Measurements from ENCODE around the gene FGF18. TPM values are rescaled to one million over a fixed set of nuclear protein-coding genes. Genes with fewer than 3 reads are reported as not detected.
"Not testable (repeated sequence)": the region's sequence is repeated elsewhere in the genome, so short reads cannot be mapped to it uniquely, and the experiment has no call there.

The FGF18 gene
- total RNA-seq, 1 donor from 2014 or later, result 1.2 TPM

GRCh38 chr5:171371326-171371725 is 48.1 kb upstream of the FGF18 start:
- no peak overlapping the region for H3K27ac ChIP-seq (ENCODE audit: low read depth, low read length)
- Mint-ChIP-seq H3K27me3 (ENCODE audit: low read depth, unreplicated experiment) (peaks cover 11% of the 10 kb centered on the region), H3K27ac (ENCODE audit: unreplicated experiment) (no peak overlapping the region), H3K9me3 (ENCODE audit: unreplicated experiment) (no peaks in the 10 kb centered on the region), H3K36me3 (ENCODE audit: low read depth, unreplicated experiment) (no peaks in the 10 kb centered on the region), H3K4me1 (ENCODE audit: low read depth, unreplicated experiment) (peaks cover 5% of the 10 kb centered on the region), H3K4me3 (ENCODE audit: unreplicated experiment) (no peak overlapping the region)
- no peak overlapping the region for H3K9ac ChIP-seq (ENCODE audit: low read length)
- DNase-seq (ENCODE audit: low read depth) (no peak), FAIRE-seq (no peak)
- no peak for TF ChIP-seq EZH2 (IDR thresholded peaks at IDR 0.05; ENCODE audit: insufficient read depth, low read length)
- TF ChIP-seq CTCF (IDR thresholded peaks at IDR 0.05; ENCODE audit: insufficient read depth, low read depth, low read length), result no peak
- no peak overlapping the region for H3K4me3 ChIP-seq (ENCODE audit: insufficient read depth, low read depth, low read length)
- H3K9me3 ChIP-seq (ENCODE audit: insufficient read depth, low read depth, low read length), result no peaks in the 10 kb centered on the region
- no peaks in the 10 kb centered on the region for H3K4me1 ChIP-seq (ENCODE audit: insufficient read depth, low read length)
- H3K4me2 ChIP-seq (ENCODE audit: low read length), result no peak overlapping the region
- peaks cover 3% of the 10 kb centered on the region for H3K27me3 ChIP-seq (ENCODE audit: insufficient read depth, low read length)
- no peak overlapping the region for H2AFZ ChIP-seq (ENCODE audit: low read depth, low read length)
- H4K20me1 ChIP-seq (ENCODE audit: insufficient read depth, low read length), result no peaks in the 10 kb centered on the region
- no peaks in the 10 kb centered on the region for H3K79me2 ChIP-seq (ENCODE audit: insufficient read depth, low read length)
- no peaks in the 10 kb centered on the region for H3K36me3 ChIP-seq (ENCODE audit: insufficient read depth, low read length)

- Mint-ChIP-seq H3K4me3 (ENCODE audit: unreplicated experiment) (no peak overlapping the region), H3K27ac (ENCODE audit: unreplicated experiment) (no peak overlapping the region), H3K9me3 (ENCODE audit: unreplicated experiment) (no peaks in the 10 kb centered on the region), H3K4me1 (ENCODE audit: low read depth, unreplicated experiment) (no peaks in the 10 kb centered on the region), H3K36me3 (ENCODE audit: low read depth, unreplicated experiment) (no peaks in the 10 kb centered on the region), H3K27me3 (ENCODE audit: low read depth, unreplicated experiment) (peaks cover 2% of the 10 kb centered on the region)
- no peaks in the 10 kb centered on the region for H3K4me1 ChIP-seq (ENCODE audit: insufficient read depth, low read length)
- no peak for DNase-seq (ENCODE audit: low read depth)
- FAIRE-seq, result no peak
- H3K36me3 ChIP-seq (ENCODE audit: insufficient read depth, low read length), result no peaks in the 10 kb centered on the region
- H3K27ac ChIP-seq (ENCODE audit: low read depth, low read length), result no peak overlapping the region
- H4K20me1 ChIP-seq (ENCODE audit: insufficient read depth, low read length), result no peaks in the 10 kb centered on the region
- no peak overlapping the region for H2AFZ ChIP-seq (ENCODE audit: low read depth, low read length)
- H3K9me3 ChIP-seq (ENCODE audit: insufficient read depth, low read depth, low read length), result no peaks in the 10 kb centered on the region
- H3K4me3 ChIP-seq (ENCODE audit: insufficient read depth, low read depth, low read length), result no peak overlapping the region
- no peak for TF ChIP-seq EZH2 (IDR thresholded peaks at IDR 0.05; ENCODE audit: insufficient read depth, low read length)
- no peak for TF ChIP-seq CTCF (IDR thresholded peaks at IDR 0.05; ENCODE audit: insufficient read depth, low read depth, low read length)
- no peak overlapping the region for H3K4me2 ChIP-seq (ENCODE audit: low read length)
- H3K9ac ChIP-seq (ENCODE audit: low read length), result no peak overlapping the region
- no peaks in the 10 kb centered on the region for H3K79me2 ChIP-seq (ENCODE audit: insufficient read depth, low read length)
- H3K27me3 ChIP-seq (ENCODE audit: insufficient read depth, low read length), result no peaks in the 10 kb centered on the region
These were observed 39.5 kb upstream of the FGF18 start for GRCh38 chr5:171379961-171380360.

- not testable (repeated sequence) for FAIRE-seq; H3K4me3 Mint-ChIP-seq (ENCODE audit: unreplicated experiment)
These were observed 35.0 kb upstream of the FGF18 start for GRCh38 chr5:171384416-171384815.

GRCh38 chr5:171384999-171385398 is 34.4 kb upstream of the FGF18 start:
- not testable (repeated sequence) for H3K9me3 ChIP-seq (ENCODE audit: insufficient read depth, low read depth, low read length); H3K27me3 ChIP-seq (ENCODE audit: insufficient read depth, low read length); H2AFZ ChIP-seq (ENCODE audit: low read depth, low read length); H3K4me3 Mint-ChIP-seq (ENCODE audit: unreplicated experiment); H3K4me1 Mint-ChIP-seq (ENCODE audit: low read depth, unreplicated experiment); H3K36me3 ChIP-seq (ENCODE audit: insufficient read depth, low read length); H3K4me3 ChIP-seq (ENCODE audit: insufficient read depth, low read depth, low read length); H3K9me3 Mint-ChIP-seq (ENCODE audit: unreplicated experiment); H3K27me3 Mint-ChIP-seq (ENCODE audit: low read depth, unreplicated experiment); FAIRE-seq; H3K27ac ChIP-seq (ENCODE audit: low read depth, low read length); H3K4me2 ChIP-seq (ENCODE audit: low read length); H3K9ac ChIP-seq (ENCODE audit: low read length); H3K27ac Mint-ChIP-seq (ENCODE audit: unreplicated experiment); H3K4me1 ChIP-seq (ENCODE audit: insufficient read depth, low read length); H3K36me3 Mint-ChIP-seq (ENCODE audit: low read depth, unreplicated experiment)
- peak; percentile 16 for DNase-seq (ENCODE audit: low read depth)
- Histone ChIP-seq H3K79me2 (ENCODE audit: insufficient read depth, low read length) (peaks cover 23% of the 10 kb centered on the region), H4K20me1 (ENCODE audit: insufficient read depth, low read length) (peaks cover 22% of the 10 kb centered on the region)

More at GRCh38 chr5:171384416-171384815, 35.0 kb upstream of the FGF18 start:
- H3K27ac ChIP-seq (ENCODE audit: low read depth, low read length); DNase-seq (ENCODE audit: low read depth); H3K4me2 ChIP-seq (ENCODE audit: low read length); H3K9ac ChIP-seq (ENCODE audit: low read length); H3K36me3 ChIP-seq (ENCODE audit: insufficient read depth, low read length); H3K4me1 ChIP-seq (ENCODE audit: insufficient read depth, low read length); H3K36me3 Mint-ChIP-seq (ENCODE audit: low read depth, unreplicated experiment); H3K4me3 ChIP-seq (ENCODE audit: insufficient read depth, low read depth, low read length); H3K27ac Mint-ChIP-seq (ENCODE audit: unreplicated experiment); H2AFZ ChIP-seq (ENCODE audit: low read depth, low read length); H3K9me3 Mint-ChIP-seq (ENCODE audit: unreplicated experiment); H3K9me3 ChIP-seq (ENCODE audit: insufficient read depth, low read depth, low read length); H3K27me3 Mint-ChIP-seq (ENCODE audit: low read depth, unreplicated experiment); H3K27me3 ChIP-seq (ENCODE audit: insufficient read depth, low read length); H3K4me1 Mint-ChIP-seq (ENCODE audit: low read depth, unreplicated experiment): not testable (repeated sequence)
- H3K79me2 ChIP-seq (ENCODE audit: insufficient read depth, low read length), result peaks cover 17% of the 10 kb centered on the region
- peaks cover 16% of the 10 kb centered on the region for H4K20me1 ChIP-seq (ENCODE audit: insufficient read depth, low read length)
